ENCODE measurements around the gene RARB.

RARB gene

DNA sequence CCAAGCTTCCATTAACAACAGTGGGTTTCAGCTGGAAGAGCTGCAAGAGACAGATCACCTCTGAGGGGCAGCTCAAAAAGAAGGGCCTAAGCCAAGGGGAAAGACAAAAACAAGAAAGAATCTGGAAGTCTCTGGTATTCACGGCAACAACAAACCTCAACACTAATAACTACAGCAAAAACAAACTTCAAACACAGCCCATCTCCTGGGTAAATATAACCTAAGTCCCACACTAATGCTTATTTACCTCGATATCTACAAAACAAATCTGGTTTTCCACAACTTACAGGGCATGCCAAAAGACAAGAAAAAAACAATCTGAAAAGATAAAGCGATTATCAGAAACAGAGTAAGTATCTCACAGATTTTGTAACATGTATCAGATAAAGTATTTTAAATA is 207.0 kb downstream of the RARB start:
- no peak for DNase-seq (ENCODE audit: extremely low read depth, low read depth)
- TF ChIP-seq, protein P1, sequence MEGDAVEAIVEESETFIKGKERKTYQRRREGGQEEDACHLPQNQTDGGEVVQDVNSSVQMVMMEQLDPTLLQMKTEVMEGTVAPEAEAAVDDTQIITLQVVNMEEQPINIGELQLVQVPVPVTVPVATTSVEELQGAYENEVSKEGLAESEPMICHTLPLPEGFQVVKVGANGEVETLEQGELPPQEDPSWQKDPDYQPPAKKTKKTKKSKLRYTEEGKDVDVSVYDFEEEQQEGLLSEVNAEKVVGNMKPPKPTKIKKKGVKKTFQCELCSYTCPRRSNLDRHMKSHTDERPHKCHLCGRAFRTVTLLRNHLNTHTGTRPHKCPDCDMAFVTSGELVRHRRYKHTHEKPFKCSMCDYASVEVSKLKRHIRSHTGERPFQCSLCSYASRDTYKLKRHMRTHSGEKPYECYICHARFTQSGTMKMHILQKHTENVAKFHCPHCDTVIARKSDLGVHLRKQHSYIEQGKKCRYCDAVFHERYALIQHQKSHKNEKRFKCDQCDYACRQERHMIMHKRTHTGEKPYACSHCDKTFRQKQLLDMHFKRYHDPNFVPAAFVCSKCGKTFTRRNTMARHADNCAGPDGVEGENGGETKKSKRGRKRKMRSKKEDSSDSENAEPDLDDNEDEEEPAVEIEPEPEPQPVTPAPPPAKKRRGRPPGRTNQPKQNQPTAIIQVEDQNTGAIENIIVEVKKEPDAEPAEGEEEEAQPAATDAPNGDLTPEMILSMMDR (IDR thresholded peaks at IDR 0.05; ENCODE audit: low read depth, low read length, missing control alignments): no peak

More for the DNA sequence above, 207.0 kb downstream of the RARB start:
- H3K4me3 ChIP-seq (replicated peaks; ENCODE audit: low read depth, low read length): no peak overlapping the region

Measured in HFF-Myc (cell line).